HCT116 (cell line): ENCODE data around the gene SOCS1. TPM values are rescaled to one million over a fixed set of nuclear protein-coding genes. Genes with fewer than 3 reads are reported as not detected.

ENCODE experiments used
- ATAC-seq: fragments of 200-7000 bp; cut with Tn5 transposase; 2 replicates; pipeline ENCODE4 v1.9.1; 2020; ENCODE audit warnings: mild to moderate bottlenecking, moderate library complexity
- BruUV-seq: library from RNA; stranded (reverse); fragments of 400-500 nt; replicated peaks from 2 replicates; lab custom pipeline; 2021; lab: Mats Ljungman, UMichigan
- CTCF ChIA-PET: fragments of 300-600 bp; sonication (Branson Sonifier 250); formaldehyde crosslinking; loops from one replicate; lab custom pipeline; 2021; ENCODE audit warnings: antibody characterized with exemption; lab: Charles Lee
- POLR2A ChIA-PET: fragments of 300-600, 350-600 bp; sonication (Branson Sonifier 250); formaldehyde crosslinking; loops from one replicate; lab custom pipeline; 2021; ENCODE audit warnings: antibody characterized with exemption; lab: Charles Lee
- RAD21 ChIA-PET, 2 experiments: fragments of 300-600 bp; sonication (Branson Sonifier 250); formaldehyde crosslinking; loops; one replicate each; lab custom pipeline; 2023; ENCODE audit warnings: low total read pairs in 2 of 2; ENCODE audit not compliant: uncharacterized antibody in 2 of 2, unreplicated experiment in 2 of 2, low non-redundant PET in 1 of 2; lab: Charles Lee
- DNase-seq: peaks from one replicate; pipeline ENCODE4 v3.0.0-alpha.2; 2010; ENCODE audit warnings: low read depth, low spot score
- H2AFZ ChIP-seq: fragments of 200-600 bp; shearing (Covaris generic), sonication (generic); 2 replicates; pipeline ENCODE4 v1.6.1; 2017; ENCODE audit warnings: low read depth, mixed run types, mixed read lengths, antibody characterized with exemption, low read length; ENCODE audit not compliant: poor library complexity, severe bottlenecking
- H3K27ac ChIP-seq: 2 replicates; pipeline ENCODE4 v1.5.1; 2012; ENCODE audit warnings: low read depth, low read length
- H3K27me3 ChIP-seq: fragments of 200-600 bp; sonication (generic); 2 replicates; pipeline ENCODE4 v1.6.1; 2016; ENCODE audit warnings: mixed run types, low read length, mixed read lengths; ENCODE audit not compliant: insufficient read depth
- H3K36me3 ChIP-seq, 2 experiments: fragments of 200-500 bp in 1 of 2; fragments of 200-600 bp in 1 of 2; sonication (Bioruptor generic) in 1 of 2; sonication (generic) in 1 of 2; 2 replicates each; pipeline versions ENCODE4 v1.5.1 to v1.6.1; 2014 to 2016; ENCODE audit warnings: low read length in 2 of 2, inconsistent platforms in 1 of 2, mixed read lengths in 1 of 2, mixed run types in 1 of 2; ENCODE audit not compliant: insufficient read depth in 2 of 2, control insufficient read depth in 1 of 2
- H3K4me1 ChIP-seq, 2 experiments: fragments of 200-600 bp in 1 of 2; sonication (generic) in 1 of 2; 2 replicates each; pipeline versions ENCODE4 v1.5.1 to v1.6.1; 2012 to 2017; ENCODE audit warnings: low read length in 2 of 2, inconsistent platforms in 1 of 2, mild to moderate bottlenecking in 1 of 2, mixed read lengths in 1 of 2, mixed run types in 1 of 2, moderate library complexity in 1 of 2; ENCODE audit not compliant: insufficient read depth in 2 of 2, control insufficient read depth in 1 of 2
- H3K4me2 ChIP-seq: fragments of 200-600 bp; sonication (generic); 2 replicates; pipeline ENCODE4 v1.6.1; 2017; ENCODE audit warnings: mixed run types, low read length, mixed read lengths
- H3K4me3 ChIP-seq, 2 experiments: fragments of 200-600 bp in 1 of 2; sonication (generic) in 1 of 2; replicated peaks in 1 of 2; 2 replicates each; pipeline ENCODE4 v1.5.1; 2011 to 2016; ENCODE audit warnings: low read length in 2 of 2, control low read depth in 1 of 2, low read depth in 1 of 2, mild to moderate bottlenecking in 1 of 2, mixed read lengths in 1 of 2, mixed run types in 1 of 2
- H3K79me2 ChIP-seq: fragments of 200-600 bp; sonication (generic); 2 replicates; pipeline ENCODE4 v1.6.1; 2017; ENCODE audit warnings: mild to moderate bottlenecking, mixed run types, low read length, moderate library complexity, mixed read lengths; ENCODE audit not compliant: insufficient read depth
- H3K9ac ChIP-seq: fragments of 200-600 bp; sonication (generic); 2 replicates; pipeline ENCODE4 v1.6.1; 2016; ENCODE audit warnings: low read length, mixed read lengths
- H3K9me2 ChIP-seq: fragments of 200-600 bp; sonication (generic), shearing (Covaris generic); 2 replicates; pipeline ENCODE4 v1.6.1; 2017; ENCODE audit warnings: mixed run types, mild to moderate bottlenecking, moderate library complexity; ENCODE audit not compliant: insufficient read depth
- H3K9me3 ChIP-seq, 2 experiments: fragments of 200-500 bp in 1 of 2; fragments of 200-600 bp in 1 of 2; sonication (Bioruptor generic) in 1 of 2; sonication (generic) in 1 of 2; 2 replicates each; pipeline ENCODE4 v1.6.1; 2014 to 2017; ENCODE audit warnings: low read length in 2 of 2, mixed read lengths in 2 of 2, inconsistent platforms in 1 of 2, low read depth in 1 of 2, mild to moderate bottlenecking in 1 of 2, mixed run types in 1 of 2, moderate library complexity in 1 of 2; ENCODE audit not compliant: control insufficient read depth in 1 of 2, insufficient read depth in 1 of 2
- H4K20me1 ChIP-seq: fragments of 200-600 bp; sonication (generic), shearing (Covaris generic); 2 replicates; pipeline ENCODE4 v1.6.1; 2017; ENCODE audit warnings: mixed run types, mild to moderate bottlenecking, moderate library complexity; ENCODE audit not compliant: insufficient read depth
- CEBPB ChIP-seq: IDR thresholded peaks from 2 replicates; pipeline ENCODE4 v1.6.1; 2012; ENCODE audit warnings: low read depth
- CTCF ChIP-seq, 3 experiments: fragments of 200-600 bp in 1 of 3; sonication (generic) in 1 of 3; IDR thresholded peaks in 2 of 3; conservative IDR thresholded peaks in 1 of 3; 2 replicates each; pipeline ENCODE4 v1.5.1; 2012 to 2017; ENCODE audit warnings: low read depth in 2 of 3, low read length in 2 of 3, antibody characterized with exemption in 1 of 3, borderline replicate concordance in 1 of 3, control low read depth in 1 of 3, mild to moderate bottlenecking in 1 of 3, mixed read lengths in 1 of 3, mixed run types in 1 of 3, moderate library complexity in 1 of 3; ENCODE audit not compliant: insufficient read depth in 1 of 3
- ELF1 ChIP-seq: IDR thresholded peaks from 2 replicates; pipeline ENCODE4 v1.6.1; 2012; ENCODE audit warnings: low read depth, borderline replicate concordance
- EZH2 ChIP-seq: fragments of 200-600 bp; sonication (generic); IDR thresholded peaks from 2 replicates; pipeline ENCODE4 v1.6.1; 2017; ENCODE audit warnings: antibody characterized with exemption, mixed run types
- EZH2phosphoT487 ChIP-seq: fragments of 200-600 bp; IDR thresholded peaks from 2 replicates; pipeline ENCODE4 v1.6.1; 2018; ENCODE audit warnings: antibody characterized with exemption, borderline replicate concordance
- JUND ChIP-seq: IDR thresholded peaks from 2 replicates; pipeline ENCODE4 v1.6.1; 2012
- POLR2AphosphoS5 ChIP-seq: IDR thresholded peaks from 2 replicates; pipeline ENCODE4 v1.6.1; 2011; ENCODE audit warnings: mild to moderate bottlenecking, low read depth, low read length, moderate library complexity
- RAD21 ChIP-seq: IDR thresholded peaks from 2 replicates; pipeline ENCODE4 v1.6.1; 2012; ENCODE audit warnings: low read depth, mild to moderate bottlenecking
- SIN3A ChIP-seq: IDR thresholded peaks from 2 replicates; pipeline ENCODE4 v1.6.1; 2012; ENCODE audit warnings: low read depth
- SP1 ChIP-seq: IDR thresholded peaks from 2 replicates; pipeline ENCODE4 v1.6.1; 2012; ENCODE audit warnings: low read depth
- SRF ChIP-seq: IDR thresholded peaks from 2 replicates; pipeline ENCODE4 v1.6.1; 2012; ENCODE audit warnings: low read depth
- TCF7L2 ChIP-seq: IDR thresholded peaks from 2 replicates; pipeline ENCODE4 v1.7.0; 2011; ENCODE audit warnings: borderline replicate concordance, inconsistent platforms; ENCODE audit not compliant: insufficient read depth, insufficient read length; ENCODE audit errors: extremely low read depth
- YY1 ChIP-seq: IDR thresholded peaks from 2 replicates; pipeline ENCODE4 v1.6.1; 2011; ENCODE audit warnings: low read length, low read depth, moderate library complexity, mild to moderate bottlenecking; ENCODE audit not compliant: insufficient replicate concordance; ENCODE audit errors: extremely low read depth
- intact Hi-C: fragments of 100-400 bp; cut with micrococcal nuclease; formaldehyde crosslinking; loops from 2 replicates; pipeline ENCODE4 v1.10.0; 2022
- total RNA-seq: library from RNA; stranded (reverse); gene quantifications from one replicate; pipeline ENCODE4 v1.2.1, GENCODE V29; 2021; ENCODE audit not compliant: unreplicated experiment
- TF ChIP-seq, protein P1 (sequence below): IDR thresholded peaks from 2 replicates; pipeline ENCODE4 v1.6.1; 2011; ENCODE audit warnings: mild to moderate bottlenecking, low read length, moderate library complexity; ENCODE audit not compliant: insufficient replicate concordance; ENCODE audit errors: extremely low read depth

SOCS1 gene
- total RNA-seq, 1 experiment from 2014 or later = 4.9 TPM

GRCh38 chr16:11231367-11231970, 24.5 kb downstream of the SOCS1 start (continued):
- TF ChIP-seq CTCF (IDR thresholded peaks at IDR 0.05 in 2 of 3, conservative IDR thresholded peaks at IDR 0.05 in 1 of 3; ENCODE audit: borderline replicate concordance in 1 of 3, insufficient read depth in 1 of 3, low read depth in 2 of 3, low read length in 2 of 3) (no peak), TCF7L2 (no peak), RAD21 (no peak), JUND (no peak), POLR2AphosphoS5 (no peak)
- TF ChIP-seq, protein P1, sequence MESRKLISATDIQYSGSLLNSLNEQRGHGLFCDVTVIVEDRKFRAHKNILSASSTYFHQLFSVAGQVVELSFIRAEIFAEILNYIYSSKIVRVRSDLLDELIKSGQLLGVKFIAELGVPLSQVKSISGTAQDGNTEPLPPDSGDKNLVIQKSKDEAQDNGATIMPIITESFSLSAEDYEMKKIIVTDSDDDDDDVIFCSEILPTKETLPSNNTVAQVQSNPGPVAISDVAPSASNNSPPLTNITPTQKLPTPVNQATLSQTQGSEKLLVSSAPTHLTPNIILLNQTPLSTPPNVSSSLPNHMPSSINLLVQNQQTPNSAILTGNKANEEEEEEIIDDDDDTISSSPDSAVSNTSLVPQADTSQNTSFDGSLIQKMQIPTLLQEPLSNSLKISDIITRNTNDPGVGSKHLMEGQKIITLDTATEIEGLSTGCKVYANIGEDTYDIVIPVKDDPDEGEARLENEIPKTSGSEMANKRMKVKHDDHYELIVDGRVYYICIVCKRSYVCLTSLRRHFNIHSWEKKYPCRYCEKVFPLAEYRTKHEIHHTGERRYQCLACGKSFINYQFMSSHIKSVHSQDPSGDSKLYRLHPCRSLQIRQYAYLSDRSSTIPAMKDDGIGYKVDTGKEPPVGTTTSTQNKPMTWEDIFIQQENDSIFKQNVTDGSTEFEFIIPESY = no peak
- TF ChIP-seq, all 23 proteins: peak for 0

DNA sequence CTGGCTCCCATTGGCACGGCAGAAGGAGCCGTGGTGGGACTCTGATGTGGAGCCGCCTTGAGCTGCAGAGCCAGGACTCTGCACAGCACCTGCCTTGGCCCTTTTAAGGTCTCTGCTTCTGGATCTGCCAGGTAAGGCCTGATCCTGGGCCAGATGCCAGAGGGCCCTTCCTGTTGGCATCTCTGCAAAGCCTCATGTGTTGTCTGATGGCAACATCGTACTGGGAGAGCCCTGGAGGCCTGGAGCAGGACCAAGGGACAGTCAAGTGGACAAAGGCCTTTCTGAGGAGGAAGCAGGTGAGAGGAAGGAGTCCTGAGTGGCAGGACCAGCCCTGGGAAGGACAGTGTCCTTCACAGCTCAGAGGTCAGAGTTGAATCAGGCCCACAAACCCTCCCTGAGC, 26.1 kb downstream of the SOCS1 start:
- Histone ChIP-seq H4K20me1 (no peaks in the 10 kb centered on the region), H3K9me3 (no peaks in the 10 kb centered on the region), H3K27ac (no peak overlapping the region), H3K9me2 (no peaks in the 10 kb centered on the region), H2AFZ (no peak overlapping the region), H3K79me2 (no peaks in the 10 kb centered on the region), H3K4me2 (no peak overlapping the region), H3K4me3 (no peak overlapping the region), H3K27me3 (no peaks in the 10 kb centered on the region), H3K9ac (no peak overlapping the region), H3K4me1 (peaks cover 3 to 4% of the 10 kb centered on the region in 2 experiments; a peak in 2 of 4 replicates), H3K36me3 (no peaks in the 10 kb centered on the region)
- POLR2A ChIA-PET = interaction anchor here (0.9 kb wide), 1 partner anchor 28 kb away, joined by 3 read pairs; no protein-coding TSS in a partner anchor
- intact Hi-C loops = no loop called here
- ATAC-seq (no peak), DNase-seq (no peak)
- RAD21 ChIA-PET = no interaction called here
- CTCF ChIA-PET = no interaction called here
- no TSS peak for BruUV-seq
- TF ChIP-seq SIN3A (no peak), RAD21 (no peak), CEBPB (no peak), ELF1 (no peak), TCF7L2 (no peak), SP1 (no peak), EZH2phosphoT487 (no peak), CTCF (IDR thresholded peaks at IDR 0.05 in 2 of 3, conservative IDR thresholded peaks at IDR 0.05 in 1 of 3; ENCODE audit: borderline replicate concordance in 1 of 3, insufficient read depth in 1 of 3, low read depth in 2 of 3, low read length in 2 of 3) (no peak), YY1 (no peak), EZH2 (no peak), POLR2AphosphoS5 (no peak), SRF (no peak)
- TF ChIP-seq, protein P1 = no peak
